ENCODE results near the gene FBXO21.
"Not testable (repeated sequence)": the region's sequence is repeated elsewhere in the genome, so short reads cannot be mapped to it uniquely, and the experiment has no call there.

FBXO21 gene

GRCh38 chr12:117208811-117209455, 18.7 kb upstream of the FBXO21 start:
- no peak for DNase-seq (ENCODE audit: low read depth, low spot score)
- ChIA-PET CTCF (interaction anchor here (0.5 to 9.2 kb wide), 4 partner anchors 22 to 649 kb away, joined by 3 to 163 read pairs (median 110); no protein-coding TSS in a partner anchor), POLR2A (no interaction called here)

GRCh38 chr12:117208206-117208605, 17.9 kb upstream of the FBXO21 start:
- POLR2A ChIA-PET, result no interaction called here
- TF ChIP-seq CTCF (IDR thresholded peaks at IDR 0.05; ENCODE audit: insufficient read depth, low read length, missing control alignments), result no peak
- H3K4me3 ChIP-seq (ENCODE audit: low read depth, low read length), result no peak overlapping the region
- CTCF ChIA-PET, result interaction anchor here (8.2 to 9.2 kb wide), 2 partner anchors 643 to 650 kb away, joined by 163 read pairs; no protein-coding TSS in a partner anchor
- DNase-seq (ENCODE audit: low read depth, low spot score), result no peak

More at GRCh38 chr12:117208811-117209455, 18.7 kb upstream of the FBXO21 start:
- TF ChIP-seq CTCF (IDR thresholded peaks at IDR 0.05; ENCODE audit: insufficient read depth, low read length, missing control alignments), result no peak
- no peak overlapping the region for H3K4me3 ChIP-seq (ENCODE audit: low read depth, low read length)

- TF ChIP-seq CTCF (IDR thresholded peaks at IDR 0.05; ENCODE audit: insufficient read depth, low read length, missing control alignments), result no peak
- POLR2A ChIA-PET, result no interaction called here
- no peak overlapping the region for H3K4me3 ChIP-seq (ENCODE audit: low read depth, low read length)
- DNase-seq (ENCODE audit: low read depth, low spot score), result no peak
- CTCF ChIA-PET, result interaction anchor here (8.2 to 9.2 kb wide), 2 partner anchors 643 to 650 kb away, joined by 163 read pairs; no protein-coding TSS in a partner anchor
Measured at GRCh38 chr12:117207675-117208074, 17.4 kb upstream of the FBXO21 start.

GRCh38 chr12:117202556-117202955, 12.3 kb upstream of the FBXO21 start:
- TF ChIP-seq CTCF (IDR thresholded peaks at IDR 0.05; ENCODE audit: insufficient read depth, low read length, missing control alignments), result no peak
- CTCF ChIA-PET, result interaction anchor here (1.0 to 2.1 kb wide), 6 partner anchors 10 to 655 kb away, joined by 3 to 13 read pairs (median 4); no protein-coding TSS in a partner anchor

GRCh38 chr12:117202033-117202432, 11.8 kb upstream of the FBXO21 start:
- CTCF ChIA-PET, result interaction anchor here (1.1 to 4.1 kb wide), 4 partner anchors 10 to 653 kb away, joined by 4 to 28 read pairs (median 5); no protein-coding TSS in a partner anchor
- no peak overlapping the region for H3K4me3 ChIP-seq (ENCODE audit: low read depth, low read length)
- no peak for TF ChIP-seq CTCF (IDR thresholded peaks at IDR 0.05; ENCODE audit: insufficient read depth, low read length, missing control alignments)
- POLR2A ChIA-PET, result no interaction called here
- no peak for DNase-seq (ENCODE audit: low read depth, low spot score)

More at GRCh38 chr12:117202556-117202955, 12.3 kb upstream of the FBXO21 start:
- DNase-seq (ENCODE audit: low read depth, low spot score), result no peak
- no peak overlapping the region for H3K4me3 ChIP-seq (ENCODE audit: low read depth, low read length)
- POLR2A ChIA-PET, result no interaction called here

- not testable (repeated sequence) for H3K4me3 ChIP-seq (ENCODE audit: low read depth, low read length); DNase-seq (ENCODE audit: low read depth, low spot score)
- CTCF ChIA-PET, result interaction anchor here (1.1 to 4.1 kb wide), 4 partner anchors 12 to 657 kb away, joined by 5 to 28 read pairs (median 8); no protein-coding TSS in a partner anchor
- POLR2A ChIA-PET, result interaction anchor here (0.6 kb wide), 1 partner anchor 632 kb away, joined by 3 read pairs; no protein-coding TSS in a partner anchor
Measured at GRCh38 chr12:117199956-117200744, 9.9 kb upstream of the FBXO21 start.

GRCh38 chr12:117196334-117196733, 6.1 kb upstream of the FBXO21 start:
- H3K4me3 ChIP-seq (ENCODE audit: low read depth, low read length); DNase-seq (ENCODE audit: low read depth, low spot score); POLR2A ChIA-PET: not testable (repeated sequence)
- CTCF ChIA-PET, result interaction anchor here (2.3 to 2.4 kb wide), 2 partner anchors 16 to 661 kb away, joined by 9 to 14 read pairs; no protein-coding TSS in a partner anchor

GRCh38 chr12:117195027-117195426, 4.8 kb upstream of the FBXO21 start:
- DNase-seq (ENCODE audit: low read depth, low spot score); H3K4me3 ChIP-seq (ENCODE audit: low read depth, low read length); CTCF ChIA-PET; POLR2A ChIA-PET: not testable (repeated sequence)

All from AG04449 (cell line).